ENCODE results near the gene PDE4B. TPM values are rescaled to one million over a fixed set of nuclear protein-coding genes. Genes with fewer than 3 reads are reported as not detected.

PDE4B gene
- total and polyA plus RNA-seq, 9 of the 15 experiments (the other 6 are each of a cell fraction or from before 2014, with no cell fraction given), result 0.09 TPM; not detected in 8

- no peak for TF ChIP-seq ZNF740 (CRISPR knock-in tag; IDR thresholded peaks at IDR 0.05)
- no peak for TF ChIP-seq ZNF740 (tag; IDR thresholded peaks at IDR 0.05)
- TF ChIP-seq ZNF408 (CRISPR knock-in tag; IDR thresholded peaks at IDR 0.05; ENCODE audit: low read depth), result no peak
Observed at GRCh38 chr1:65791801-65792668, 660 bp upstream of the PDE4B start (continued).

- CTCF ChIA-PET (ENCODE audit: low intra/inter-chr PET ratio), result no interaction called here
- Histone ChIP-seq H3K4me2 (ENCODE audit: insufficient read depth, low read length) (no peak overlapping the region), H3K27ac (ENCODE audit: extremely low read depth, low read depth, low read length) (no peak overlapping the region), H3K4me3 (no peak overlapping the region), H3K9ac (ENCODE audit: insufficient read depth in 1 of 2, low read depth in 2 of 2, low read length in 2 of 2) (no peak overlapping the region), H3K27me3 (ENCODE audit: control insufficient read depth in 2 of 2, insufficient read depth in 2 of 2, low read length in 2 of 2) (peaks cover 2 to 29% of the 10 kb centered on the region in 2 experiments; a peak in 4 of 5 replicates), H4K20me1 (replicated peaks; ENCODE audit: control insufficient read depth, insufficient read depth, low read length) (no peaks in the 10 kb centered on the region), H3K9me1 (ENCODE audit: control insufficient read depth, insufficient read depth, low read length) (no peaks in the 10 kb centered on the region), H3K79me2 (ENCODE audit: control insufficient read depth, insufficient read depth, low read length) (no peaks in the 10 kb centered on the region), H3K36me3 (ENCODE audit: control insufficient read depth, insufficient read depth, low read length) (no peaks in the 10 kb centered on the region), H2AFZ (ENCODE audit: low read depth, low read length) (no peak overlapping the region), H3K9me3 (replicated peaks; ENCODE audit: control insufficient read depth, insufficient read depth, low read depth, low read length) (no peaks in the 10 kb centered on the region), H3K4me1 (replicated peaks in 1 of 2; ENCODE audit: control insufficient read depth in 2 of 2, insufficient read depth in 2 of 2, low read length in 2 of 2) (peaks cover 0 to 6% of the 10 kb centered on the region in 2 experiments; a peak in 1 of 5 replicates)
- in situ Hi-C loops (cut with MboI), result no loop called here
- no peak for FAIRE-seq
- intact Hi-C loops (cut with micrococcal nuclease), result no loop called here
- BruUV-seq (replicated peaks), result no TSS peak
- DNase-seq (ENCODE audit: extremely low read depth in 1 of 4, low spot score in 3 of 4), result no peak
- WGBS (ENCODE audit: insufficient coverage, low coverage, missing lambda C conversion rate), result 6% methylated on average over 20 of the region's 20 CpGs
- no peak for ATAC-seq
- POLR2A ChIA-PET, result no interaction called here
- TF ChIP-seq ZNF512 (tag; IDR thresholded peaks at IDR 0.05), result no peak
- TF ChIP-seq ESRRB (CRISPR knock-in tag; IDR thresholded peaks at IDR 0.05; ENCODE audit: borderline replicate concordance), result no peak
- no peak for TF ChIP-seq ZNF696 (CRISPR knock-in tag; conservative IDR thresholded peaks at IDR 0.05)
- no peak for TF ChIP-seq DPF2 (IDR thresholded peaks at IDR 0.05)
- no peak for TF ChIP-seq CREB3L1 (IDR thresholded peaks at IDR 0.05; ENCODE audit: borderline replicate concordance, low read depth)
- TF ChIP-seq SAFB2 (IDR thresholded peaks at IDR 0.05; ENCODE audit: borderline replicate concordance, low read depth, low read length, severe bottlenecking), result no peak
- TF ChIP-seq NUFIP1 (IDR thresholded peaks at IDR 0.05; ENCODE audit: partially characterized antibody), result no peak
- TF ChIP-seq ZNF79 (CRISPR knock-in tag; IDR thresholded peaks at IDR 0.05; ENCODE audit: low read depth), result no peak
- no peak for TF ChIP-seq STAT6 (CRISPR knock-in tag; IDR thresholded peaks at IDR 0.05)
- no peak for TF ChIP-seq FOSL1 (tag; conservative IDR thresholded peaks at IDR 0.05)
- TF ChIP-seq RFX5 (IDR thresholded peaks at IDR 0.05; ENCODE audit: low read depth, low read length), result no peak
Observed at GRCh38 chr1:65793359-65793732, 651 bp downstream of the PDE4B start.
